CD4-positive, alpha-beta T cell treated with Interleukin-21 for 1 hour (primary cell): ENCODE measurements around the gene PET100.

Source experiments
- DNase-seq: peaks from one replicate; pipeline ENCODE4 v3.0.0-alpha.2; 2020

The PET100 gene

GRCh38 chr19:7612282-7613274, 17.0 kb upstream of the PET100 start:
- DNase-seq = no peak

- no peak for DNase-seq
Observed at GRCh38 chr19:7614859-7615741, 14.5 kb upstream of the PET100 start.

GRCh38 chr19:7617172-7617571, 12.4 kb upstream of the PET100 start:
- DNase-seq = no peak

- DNase-seq = no peak
Observed at GRCh38 chr19:7617735-7618134, 11.9 kb upstream of the PET100 start.

- no peak for DNase-seq
Observed at GRCh38 chr19:7618348-7618747, 11.2 kb upstream of the PET100 start.

- no peak for DNase-seq
Observed at GRCh38 chr19:7618771-7619510, 10.7 kb upstream of the PET100 start.

GRCh38 chr19:7619671-7620441, 9.7 kb upstream of the PET100 start:
- DNase-seq = no peak

- no peak for DNase-seq
Observed at GRCh38 chr19:7620442-7621412, 8.9 kb upstream of the PET100 start.

- DNase-seq = no peak
Observed at GRCh38 chr19:7622933-7623685, 6.5 kb upstream of the PET100 start.

GRCh38 chr19:7623725-7624603, 5.6 kb upstream of the PET100 start:
- DNase-seq = no peak

GRCh38 chr19:7624810-7625209, 4.8 kb upstream of the PET100 start:
- no peak for DNase-seq

GRCh38 chr19:7625763-7626372, 3.7 kb upstream of the PET100 start:
- no peak for DNase-seq

GRCh38 chr19:7627166-7627565, 2.4 kb upstream of the PET100 start:
- no peak for DNase-seq

- DNase-seq = peak; percentile 4
Observed at GRCh38 chr19:7628589-7629311, 843 bp upstream of the PET100 start.

GRCh38 chr19:7631577-7631976, 2.0 kb downstream of the PET100 start:
- DNase-seq = no peak

GRCh38 chr19:7632340-7633203, 3.0 kb downstream of the PET100 start:
- no peak for DNase-seq

GRCh38 chr19:7633698-7634097, 4.1 kb downstream of the PET100 start, which contains the start of gene PCP2:
Gene PCP2 (minus strand): TSS chr19:7633719. CDS start chr19:7633457, 262 bp downstream.
- DNase-seq = no peak
